OCI-LY3 (cell line): ENCODE data around the gene WDR27.

ENCODE experiments used
- H2AFZ ChIP-seq: fragments of 200-600, 300-600 bp; shearing (Covaris generic); 2 replicates; pipeline ENCODE4 v1.6.0; 2014; ENCODE audit warnings: antibody characterized with exemption, low read depth, low read length
- H3K27ac ChIP-seq: fragments of 200-600, 300-600 bp; sonication (generic); 2 replicates; pipeline ENCODE4 v1.5.1; 2014; ENCODE audit warnings: mild to moderate bottlenecking, low read length, moderate library complexity, mixed read lengths
- H3K27me3 ChIP-seq: fragments of 200-600, 300-600 bp; sonication (generic); 2 replicates; pipeline ENCODE4 v1.6.1; 2014; ENCODE audit warnings: low read depth, low read length, mixed read lengths
- H3K36me3 ChIP-seq: fragments of 200-600, 300-600 bp; sonication (generic); replicated peaks from 2 replicates; pipeline ENCODE3; 2014; ENCODE audit warnings: low read depth, low read length, mixed read lengths
- H3K4me1 ChIP-seq: fragments of 300-600, 200-600 bp; sonication (generic); 2 replicates; pipeline ENCODE4 v1.6.1; 2014; ENCODE audit warnings: low read length, mixed read lengths
- H3K4me2 ChIP-seq: fragments of 200-600, 300-600 bp; sonication (generic); 2 replicates; pipeline ENCODE4 v1.6.1; 2014; ENCODE audit warnings: low read length, mixed read lengths
- H3K4me3 ChIP-seq: fragments of 300-600, 200-600 bp; sonication (generic); 2 replicates; pipeline ENCODE4 v1.5.1; 2014; ENCODE audit warnings: antibody characterized with exemption, mild to moderate bottlenecking, low read length, moderate library complexity
- H3K79me2 ChIP-seq: fragments of 300-600, 200-600 bp; shearing (Covaris generic); 2 replicates; pipeline ENCODE4 v1.6.1; 2014; ENCODE audit warnings: mild to moderate bottlenecking, low read length, mixed read lengths
- H3K9ac ChIP-seq: fragments of 300-600, 200-600 bp; shearing (Covaris generic); 2 replicates; pipeline ENCODE4 v1.6.0; 2014; ENCODE audit warnings: mild to moderate bottlenecking, low read length, moderate library complexity
- H3K9me3 ChIP-seq: fragments of 200-600, 300-600 bp; shearing (Covaris generic); 2 replicates; pipeline ENCODE4 v1.6.1; 2014; ENCODE audit warnings: low read length, mixed read lengths; ENCODE audit not compliant: insufficient read depth
- H4K20me1 ChIP-seq: fragments of 200-600, 300-600 bp; sonication (generic); 2 replicates; pipeline ENCODE4 v1.6.1; 2016; ENCODE audit warnings: low read length, mixed read lengths; ENCODE audit not compliant: insufficient read depth
- EZH2phosphoT487 ChIP-seq: fragments of 200-600 bp; shearing (Covaris generic); IDR thresholded peaks from 2 replicates; pipeline ENCODE4 v1.6.1; 2018; ENCODE audit warnings: antibody characterized with exemption, mixed run types, low read depth
- TF ChIP-seq, protein P1 (sequence below): fragments of 200-600, 300-600 bp; sonication (generic); IDR thresholded peaks from 2 replicates; pipeline ENCODE4 v1.5.1; 2014; ENCODE audit warnings: antibody characterized with exemption, low read length, low read depth

WDR27 gene

DNA sequence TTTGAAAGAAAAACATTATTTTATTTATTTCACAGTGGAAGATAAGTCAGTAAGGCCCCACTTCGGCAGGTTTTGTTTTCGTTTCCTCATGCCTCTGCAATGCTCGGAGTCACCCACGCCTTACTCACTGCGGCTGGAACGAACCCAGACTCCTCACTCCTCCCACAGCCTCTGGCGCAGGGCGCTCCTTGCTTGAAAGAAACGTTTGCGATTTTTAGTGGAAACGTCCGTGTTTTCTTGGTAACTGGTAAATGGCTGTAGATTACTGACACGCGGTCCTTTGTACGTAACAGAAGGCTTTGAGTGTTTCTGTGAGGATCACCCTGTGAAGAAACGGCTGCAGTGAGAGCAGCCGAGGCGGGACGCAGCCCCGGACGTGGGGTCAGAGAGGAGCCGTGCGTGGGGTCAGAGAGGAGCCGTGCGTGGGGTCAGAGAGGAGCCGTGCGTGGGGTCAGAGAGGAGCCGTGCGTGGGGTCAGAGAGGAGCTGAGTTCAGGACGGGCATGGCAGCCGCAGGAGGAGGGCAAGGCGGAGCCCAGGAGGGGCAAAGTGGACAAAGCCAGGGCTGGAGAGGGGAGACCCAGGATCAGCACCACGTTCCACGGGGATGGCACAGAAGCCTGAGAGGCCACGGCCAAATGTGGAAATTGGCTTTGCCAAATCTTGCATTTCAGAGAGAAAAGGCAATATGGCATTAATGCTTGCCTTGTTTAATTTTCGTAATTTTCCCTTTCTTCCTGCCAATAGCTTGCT lies 249.5 kb downstream of the WDR27 start:
- Histone ChIP-seq H3K79me2 (no peaks in the 10 kb centered on the region), H3K4me2 (no peak overlapping the region), H3K9ac (no peak overlapping the region), H3K4me3 (no peak overlapping the region), H4K20me1 (no peaks in the 10 kb centered on the region), H3K36me3 (no peaks in the 10 kb centered on the region), H3K9me3 (no peaks in the 10 kb centered on the region), H3K27ac (no peak overlapping the region), H3K27me3 (no peaks in the 10 kb centered on the region), H3K4me1 (no peaks in the 10 kb centered on the region), H2AFZ (no peak overlapping the region)
- TF ChIP-seq EZH2phosphoT487: no peak
- TF ChIP-seq, protein P1, sequence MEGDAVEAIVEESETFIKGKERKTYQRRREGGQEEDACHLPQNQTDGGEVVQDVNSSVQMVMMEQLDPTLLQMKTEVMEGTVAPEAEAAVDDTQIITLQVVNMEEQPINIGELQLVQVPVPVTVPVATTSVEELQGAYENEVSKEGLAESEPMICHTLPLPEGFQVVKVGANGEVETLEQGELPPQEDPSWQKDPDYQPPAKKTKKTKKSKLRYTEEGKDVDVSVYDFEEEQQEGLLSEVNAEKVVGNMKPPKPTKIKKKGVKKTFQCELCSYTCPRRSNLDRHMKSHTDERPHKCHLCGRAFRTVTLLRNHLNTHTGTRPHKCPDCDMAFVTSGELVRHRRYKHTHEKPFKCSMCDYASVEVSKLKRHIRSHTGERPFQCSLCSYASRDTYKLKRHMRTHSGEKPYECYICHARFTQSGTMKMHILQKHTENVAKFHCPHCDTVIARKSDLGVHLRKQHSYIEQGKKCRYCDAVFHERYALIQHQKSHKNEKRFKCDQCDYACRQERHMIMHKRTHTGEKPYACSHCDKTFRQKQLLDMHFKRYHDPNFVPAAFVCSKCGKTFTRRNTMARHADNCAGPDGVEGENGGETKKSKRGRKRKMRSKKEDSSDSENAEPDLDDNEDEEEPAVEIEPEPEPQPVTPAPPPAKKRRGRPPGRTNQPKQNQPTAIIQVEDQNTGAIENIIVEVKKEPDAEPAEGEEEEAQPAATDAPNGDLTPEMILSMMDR: no peak

DNA sequence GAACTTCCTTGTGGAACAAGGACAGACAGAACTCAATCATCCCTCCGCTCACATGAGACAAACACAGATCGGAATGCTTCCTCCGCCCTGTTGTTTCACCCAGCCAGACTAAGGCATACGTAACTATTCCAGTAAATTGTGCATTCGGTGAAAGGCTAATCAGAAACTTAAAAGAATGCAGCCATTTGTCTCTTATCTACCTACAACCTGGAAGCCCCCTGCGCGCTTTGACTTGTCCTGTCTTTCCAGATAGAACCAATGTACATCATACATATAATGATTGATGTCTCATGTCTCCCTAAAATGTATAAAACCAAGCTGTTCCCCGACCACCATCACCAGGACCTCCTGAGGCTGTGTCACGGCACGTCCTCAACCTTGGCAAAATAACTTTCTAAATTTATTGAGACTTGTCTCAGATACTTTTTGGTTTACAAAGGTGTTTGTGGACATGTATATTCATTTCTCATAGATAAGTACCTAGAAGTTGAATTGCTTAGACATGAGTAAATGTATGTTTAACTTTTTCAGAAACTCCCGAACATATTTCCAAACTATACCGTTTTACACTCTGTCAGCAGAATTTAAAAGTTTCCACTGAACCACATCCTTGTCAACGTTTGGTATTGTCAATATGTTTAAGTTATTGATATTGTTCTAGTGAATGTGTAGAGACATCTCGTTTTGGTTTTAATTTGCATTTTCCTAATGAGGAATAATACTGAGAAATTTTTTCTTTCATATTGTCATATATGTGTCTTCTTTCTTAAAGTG lies 250.6 kb downstream of the WDR27 start:
- Histone ChIP-seq H3K27ac (no peak overlapping the region), H4K20me1 (no peaks in the 10 kb centered on the region), H3K4me3 (no peak overlapping the region), H3K27me3 (no peaks in the 10 kb centered on the region), H3K9ac (no peak overlapping the region), H3K36me3 (no peaks in the 10 kb centered on the region), H3K9me3 (no peaks in the 10 kb centered on the region), H3K4me1 (no peaks in the 10 kb centered on the region), H3K79me2 (no peaks in the 10 kb centered on the region), H3K4me2 (no peak overlapping the region), H2AFZ (no peak overlapping the region)
- TF ChIP-seq EZH2phosphoT487: no peak
- TF ChIP-seq, protein P1: no peak

DNA sequence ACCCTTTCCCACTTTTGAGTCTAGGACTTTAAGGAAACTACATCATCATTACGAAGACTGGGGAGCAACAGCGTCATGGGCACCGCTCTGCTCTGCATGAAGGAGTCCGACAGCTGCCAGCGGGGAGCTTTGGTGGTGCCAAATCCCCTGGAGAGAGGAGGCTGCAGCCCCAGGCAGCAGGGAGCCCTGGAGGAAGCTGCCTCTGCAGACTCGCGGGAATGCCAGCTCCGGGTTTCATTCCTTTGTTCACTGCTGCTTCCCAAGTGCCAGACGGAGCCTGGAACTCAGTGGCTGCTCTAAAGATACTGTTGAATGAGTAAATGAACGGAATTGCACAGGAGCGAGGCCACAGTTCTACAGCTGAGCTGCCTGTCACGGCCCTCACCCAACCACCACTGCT lies 251.7 kb downstream of the WDR27 start:
- H3K79me2 ChIP-seq: no peaks in the 10 kb centered on the region
- H3K4me2 ChIP-seq: no peak overlapping the region
- TF ChIP-seq, protein P1: no peak
- no peak for TF ChIP-seq EZH2phosphoT487
- no peak overlapping the region for H2AFZ ChIP-seq
- no peak overlapping the region for H3K27ac ChIP-seq
- H3K36me3 ChIP-seq: no peaks in the 10 kb centered on the region
- H3K27me3 ChIP-seq: no peaks in the 10 kb centered on the region
- no peaks in the 10 kb centered on the region for H3K4me1 ChIP-seq
- no peak overlapping the region for H3K9ac ChIP-seq
- no peaks in the 10 kb centered on the region for H4K20me1 ChIP-seq
- H3K9me3 ChIP-seq: no peaks in the 10 kb centered on the region
- no peak overlapping the region for H3K4me3 ChIP-seq

DNA sequence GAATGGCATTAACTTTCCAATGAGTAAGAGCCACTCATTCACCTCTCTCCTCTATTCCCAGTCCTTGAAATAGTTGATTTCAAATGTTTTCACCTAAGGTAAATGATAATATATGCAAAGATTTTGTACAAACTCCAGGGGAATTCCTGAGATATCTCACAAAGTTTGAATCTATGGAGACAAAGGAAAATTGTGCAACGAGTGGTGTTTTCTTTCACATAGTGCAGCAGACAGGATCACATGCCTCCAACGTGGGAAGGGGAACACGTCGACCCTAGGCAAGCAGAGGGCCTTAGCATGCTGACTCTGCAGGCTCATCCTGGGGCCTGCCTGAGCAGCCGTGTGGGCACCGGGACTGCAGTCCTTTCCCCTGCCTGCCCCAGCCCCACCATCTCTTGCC lies 252.6 kb downstream of the WDR27 start:
- no peak overlapping the region for H3K4me3 ChIP-seq
- H3K27ac ChIP-seq: no peak overlapping the region
- no peaks in the 10 kb centered on the region for H3K79me2 ChIP-seq
- TF ChIP-seq EZH2phosphoT487: no peak
- TF ChIP-seq, protein P1: no peak
- H2AFZ ChIP-seq: no peak overlapping the region
- no peaks in the 10 kb centered on the region for H3K9me3 ChIP-seq
- no peak overlapping the region for H3K9ac ChIP-seq
- H3K4me2 ChIP-seq: no peak overlapping the region
- H4K20me1 ChIP-seq: no peaks in the 10 kb centered on the region
- no peaks in the 10 kb centered on the region for H3K4me1 ChIP-seq
- H3K36me3 ChIP-seq: no peaks in the 10 kb centered on the region
- H3K27me3 ChIP-seq: no peaks in the 10 kb centered on the region
